IMR-90 (cell line): ENCODE data around the gene ARHGAP23. TPM values are rescaled to one million over a fixed set of nuclear protein-coding genes. Genes with fewer than 3 reads are reported as not detected.

ENCODE experiments used
- ATAC-seq: fragments of 200-7000 bp; cut with Tn5 transposase; 2 replicates; pipeline ENCODE4 v1.9.1; 2020; ENCODE audit warnings: low read depth, mild to moderate bottlenecking, moderate library complexity
- BruUV-seq: library from RNA; stranded (reverse); fragments of 400-500 nt; replicated peaks from 2 replicates; lab custom pipeline; 2021; lab: Mats Ljungman, UMichigan
- CTCF ChIA-PET: fragments of 300-600 bp; formaldehyde crosslinking; extraction: SDS; loops from one replicate; lab custom pipeline; 2021; ENCODE audit warnings: antibody characterized with exemption; lab: Yijun Ruan, JAX
- POLR2A ChIA-PET: fragments of 300-600 bp; sonication (Branson Sonifier 250); formaldehyde crosslinking; loops from one replicate; lab custom pipeline; 2022; ENCODE audit warnings: antibody characterized with exemption; ENCODE audit not compliant: unreplicated experiment; lab: Charles Lee
- DNase-seq: peaks from one replicate; pipeline ENCODE4 v3.0.0; 2013
- H2AFZ ChIP-seq: replicated peaks from 2 replicates; pipeline ENCODE3; 2013; ENCODE audit warnings: low read length, mild to moderate bottlenecking; ENCODE audit not compliant: poor library complexity
- H2AK5ac ChIP-seq: 2 replicates; pipeline ENCODE4 v1.6.1; 2013; ENCODE audit warnings: low read depth, low read length, inconsistent platforms
- H2AK9ac ChIP-seq: replicated peaks from 2 replicates; pipeline ENCODE3; 2013; ENCODE audit warnings: mild to moderate bottlenecking, low read depth, low read length, moderate library complexity; ENCODE audit not compliant: poor library complexity
- H2BK120ac ChIP-seq: 2 replicates; pipeline ENCODE4 v1.6.1; 2013; ENCODE audit warnings: low read depth, low read length, inconsistent platforms
- H2BK15ac ChIP-seq: 3 replicates; pipeline ENCODE4 v1.6.1; 2013; ENCODE audit warnings: low read depth, low read length, inconsistent platforms
- H2BK20ac ChIP-seq: 2 replicates; pipeline ENCODE4 v1.6.1; 2013; ENCODE audit warnings: low read depth, mild to moderate bottlenecking, inconsistent platforms, low read length, moderate library complexity
- H2BK5ac ChIP-seq: 2 replicates; pipeline ENCODE4 v1.6.1; 2013; ENCODE audit warnings: mild to moderate bottlenecking, low read depth, low read length, inconsistent platforms; ENCODE audit not compliant: poor library complexity, severe bottlenecking
- H3K14ac ChIP-seq: replicated peaks from 2 replicates; pipeline ENCODE4 v1.6.1; 2013; ENCODE audit warnings: low read depth, low read length, inconsistent platforms
- H3K18ac ChIP-seq: 2 replicates; pipeline ENCODE4 v1.6.1; 2013; ENCODE audit warnings: low read depth, low read length, control low read depth
- H3K23ac ChIP-seq: 2 replicates; pipeline ENCODE4 v1.6.1; 2013; ENCODE audit warnings: low read depth, low read length, inconsistent platforms
- H3K27ac ChIP-seq: 2 replicates; pipeline ENCODE4 v1.5.1; 2013; ENCODE audit warnings: mild to moderate bottlenecking, control low read depth, low read length; ENCODE audit not compliant: insufficient read depth
- H3K27me3 ChIP-seq: 2 replicates; pipeline ENCODE4 v1.6.1; 2013; ENCODE audit warnings: low read length; ENCODE audit not compliant: control insufficient read depth, insufficient read depth
- H3K36me3 ChIP-seq: 2 replicates; pipeline ENCODE4 v1.6.1; 2013; ENCODE audit warnings: low read length, mixed read lengths; ENCODE audit not compliant: control insufficient read depth, insufficient read depth
- H3K4ac ChIP-seq: 2 replicates; pipeline ENCODE4 v1.6.1; 2013; ENCODE audit warnings: low read depth, low read length, inconsistent platforms
- H3K4me1 ChIP-seq: 2 replicates; pipeline ENCODE4 v1.6.1; 2013; ENCODE audit warnings: low read length, mixed read lengths; ENCODE audit not compliant: control insufficient read depth, insufficient read depth
- H3K4me2 ChIP-seq: 2 replicates; pipeline ENCODE4 v1.6.1; 2013; ENCODE audit warnings: low read depth, mild to moderate bottlenecking, control low read depth, low read length, moderate library complexity
- H3K4me3 ChIP-seq: 2 replicates; pipeline ENCODE4 v1.5.1; 2013; ENCODE audit warnings: low read depth, mild to moderate bottlenecking, control low read depth, low read length, moderate library complexity; ENCODE audit not compliant: insufficient read depth
- H3K56ac ChIP-seq: 2 replicates; pipeline ENCODE4 v1.6.1; 2013; ENCODE audit warnings: low read length, inconsistent platforms; ENCODE audit not compliant: insufficient read depth; ENCODE audit errors: extremely low read depth
- H3K79me1 ChIP-seq, 2 experiments: 2 replicates each; pipeline ENCODE4 v1.6.1; 2013; ENCODE audit warnings: low read length in 2 of 2, inconsistent platforms in 1 of 2, low read depth in 1 of 2
- H3K9ac ChIP-seq: 2 replicates; pipeline ENCODE4 v1.6.1; 2013; ENCODE audit warnings: low read depth, low read length, control low read depth
- H3K9me1 ChIP-seq: 2 replicates; pipeline ENCODE4 v1.6.1; 2013; ENCODE audit warnings: low read length, inconsistent platforms; ENCODE audit not compliant: insufficient read depth
- H3K9me3 ChIP-seq: 2 replicates; pipeline ENCODE4 v1.6.1; 2013; ENCODE audit warnings: low read length; ENCODE audit not compliant: control insufficient read depth, insufficient read depth
- H4K20me1 ChIP-seq: 2 replicates; pipeline ENCODE4 v1.6.1; 2013; ENCODE audit warnings: low read length, inconsistent platforms; ENCODE audit not compliant: insufficient read depth
- H4K5ac ChIP-seq: 2 replicates; pipeline ENCODE4 v1.6.1; 2013; ENCODE audit warnings: mild to moderate bottlenecking, low read depth, low read length, control low read depth
- H4K8ac ChIP-seq, 2 experiments: 2 replicates each; pipeline ENCODE4 v1.6.1; 2013; ENCODE audit warnings: low read depth in 2 of 2, low read length in 2 of 2, control low read depth in 1 of 2, inconsistent platforms in 1 of 2
- H4K91ac ChIP-seq: 2 replicates; pipeline ENCODE4 v1.6.1; 2013; ENCODE audit warnings: low read depth, low read length, inconsistent platforms; ENCODE audit not compliant: insufficient read depth
- BHLHE40 ChIP-seq: fragments of 150-350 bp; IDR thresholded peaks from 2 replicates; pipeline ENCODE4 v1.6.1; 2016; ENCODE audit warnings: mild to moderate bottlenecking, low read depth, low read length
- CEBPB ChIP-seq: IDR thresholded peaks from 2 replicates; pipeline ENCODE4 v1.6.1; 2012; ENCODE audit warnings: low read depth, low read length, improper control_type of control experiment
- CHD1 ChIP-seq: IDR thresholded peaks from 2 replicates; pipeline ENCODE4 v1.6.1; 2012; ENCODE audit warnings: low read depth, low read length, improper control_type of control experiment
- CTCF ChIP-seq: conservative IDR thresholded peaks from 2 replicates; pipeline ENCODE4 v1.5.1; 2012; ENCODE audit warnings: mild to moderate bottlenecking, low read depth, low read length, improper control_type of control experiment
- ELK1 ChIP-seq: fragments of 150-350 bp; IDR thresholded peaks from 2 replicates; pipeline ENCODE4 v1.6.1; 2016; ENCODE audit warnings: low read depth, mild to moderate bottlenecking, low read length, moderate library complexity, borderline replicate concordance
- FOS ChIP-seq: fragments of 150-350 bp; IDR thresholded peaks from 2 replicates; pipeline ENCODE4 v1.6.1; 2016; ENCODE audit warnings: low read depth, low read length
- MAFK ChIP-seq: IDR thresholded peaks from 2 replicates; pipeline ENCODE4 v1.6.1; 2012; ENCODE audit warnings: low read depth, low read length, improper control_type of control experiment
- MAZ ChIP-seq: IDR thresholded peaks from 2 replicates; pipeline ENCODE4 v1.6.1; 2012; ENCODE audit warnings: low read depth, mild to moderate bottlenecking, low read length, improper control_type of control experiment, moderate library complexity, borderline replicate concordance
- MXI1 ChIP-seq: IDR thresholded peaks from 2 replicates; pipeline ENCODE4 v1.6.1; 2012; ENCODE audit warnings: low read depth, mild to moderate bottlenecking, low read length, moderate library complexity, borderline replicate concordance
- NFE2L2 ChIP-seq: fragments of 150-350 bp; IDR thresholded peaks from 2 replicates; pipeline ENCODE4 v1.6.1; 2016; ENCODE audit warnings: low read depth, mild to moderate bottlenecking, low read length
- POLR2A ChIP-seq: IDR thresholded peaks from 2 replicates; pipeline ENCODE4 v1.6.1; 2012; ENCODE audit warnings: mild to moderate bottlenecking, low read depth, low read length
- RAD21 ChIP-seq: IDR thresholded peaks from 2 replicates; pipeline ENCODE4 v1.6.1; 2012; ENCODE audit warnings: low read length, improper control_type of control experiment
- RCOR1 ChIP-seq: IDR thresholded peaks from 2 replicates; pipeline ENCODE4 v1.6.1; 2012; ENCODE audit warnings: mild to moderate bottlenecking, low read length, improper control_type of control experiment; ENCODE audit not compliant: insufficient replicate concordance
- RFX5 ChIP-seq: IDR thresholded peaks from 2 replicates; pipeline ENCODE4 v1.8.0; 2012; ENCODE audit warnings: low read depth, mild to moderate bottlenecking, low read length, moderate library complexity
- SMC3 ChIP-seq: fragments of 150-350 bp; IDR thresholded peaks from 2 replicates; pipeline ENCODE4 v1.6.1; 2016; ENCODE audit warnings: low read depth, mild to moderate bottlenecking, antibody characterized with exemption, low read length, moderate library complexity
- WGBS, 2 experiments: methylation state at CpG; one replicate each; pipeline versions ENCODE4 v1.1.5 to v1.1.7; 2013; ENCODE audit warnings: missing lambda C conversion rate in 2 of 2; ENCODE audit not compliant: insufficient read length in 1 of 2; ENCODE audit errors: extremely low coverage in 2 of 2; 5-methylcytosine and 5-hydroxymethylcytosine counted together
- dilution Hi-C: fragments of 300-500 bp; cut with HindIII; formaldehyde crosslinking; loops from one replicate; pipeline ENCODE4 v1.14.3; 2018; ENCODE audit warnings: low sequenced_read_pairs; ENCODE audit not compliant: unreplicated experiment
- in situ Hi-C: fragments of 300-500 bp; cut with MboI; formaldehyde crosslinking; loops from 3 replicates; pipeline ENCODE4 v1.14.3; 2019; ENCODE audit warnings: low sequenced_read_pairs, inconsistent platforms, mixed read lengths
- intact Hi-C: fragments of 100-400 bp; cut with micrococcal nuclease; formaldehyde crosslinking; loops from 2 replicates; pipeline ENCODE4 v1.10.0; 2022
- polyA plus RNA-seq, 3 experiments: library from polyadenylated mRNA; depleted of rRNA; stranded (reverse); fragments of >200 nt; gene quantifications; 2 replicates each; pipeline ENCODE4 v1.2.3, GENCODE V29; 2012; ENCODE audit warnings: low replicate concordance in 1 of 3
- total RNA-seq: library from RNA; depleted of rRNA; stranded (reverse); fragments of >200 nt; gene quantifications from 2 replicates; pipeline ENCODE4 v1.2.3, GENCODE V29; 2012
- TF ChIP-seq, protein P1 (sequence below): fragments of 150-350 bp; IDR thresholded peaks from 2 replicates; pipeline ENCODE4 v1.6.1; 2017; ENCODE audit warnings: mild to moderate bottlenecking, antibody characterized with exemption, low read length, low read depth

The ARHGAP23 gene
- total and polyA plus RNA-seq, 2 of the 4 experiments (the other 2 are of a cell fraction): 9.3 to 43.3 TPM

- ChIA-PET POLR2A (no interaction called here), CTCF (no interaction called here)
- Histone ChIP-seq H3K14ac (no peak overlapping the region), H4K91ac (no peak overlapping the region), H3K27ac (no peak overlapping the region), H2AK9ac (peak overlapping the region; percentile 24), H3K27me3 (peaks cover 10% of the 10 kb centered on the region), H2BK15ac (no peak overlapping the region), H3K79me1 (no peaks in the 10 kb centered on the region; a peak in 1 of 4 replicates), H3K56ac (no peak overlapping the region), H3K4me2 (no peak overlapping the region), H2AK5ac (no peak overlapping the region), H3K18ac (no peak overlapping the region), H4K5ac (no peak overlapping the region), H4K20me1 (no peaks in the 10 kb centered on the region), H3K36me3 (no peaks in the 10 kb centered on the region), H2BK20ac (no peak overlapping the region), H3K4me1 (peaks cover 4% of the 10 kb centered on the region), H2BK5ac (no peak overlapping the region), H3K4ac (no peak overlapping the region), H4K8ac (no peak overlapping the region), H2BK120ac (no peak overlapping the region), H2AFZ (no peak overlapping the region), H3K9me1 (no peaks in the 10 kb centered on the region), H3K9me3 (no peaks in the 10 kb centered on the region), H3K9ac (no peak overlapping the region), H3K4me3 (no peak overlapping the region), H3K23ac (no peak overlapping the region)
- intact Hi-C loops (no loop called here), in situ Hi-C loops (no loop called here), dilution Hi-C loops (no loop called here)
- no peak for DNase-seq
- 67% methylated on average over 1 of the region's 1 CpG; no CpG with 5 or more reads in 1 of the 2 experiments for WGBS, 2 experiments
- BruUV-seq: no TSS peak
- no peak for TF ChIP-seq NFE2L2
- no peak for TF ChIP-seq CTCF
- no peak for TF ChIP-seq MAFK
- no peak for TF ChIP-seq RAD21
- TF ChIP-seq BHLHE40: no peak
- TF ChIP-seq FOS: no peak
- TF ChIP-seq RCOR1: no peak
- TF ChIP-seq POLR2A: no peak
- no peak for TF ChIP-seq SMC3
- TF ChIP-seq ELK1: no peak
- TF ChIP-seq, protein P1, sequence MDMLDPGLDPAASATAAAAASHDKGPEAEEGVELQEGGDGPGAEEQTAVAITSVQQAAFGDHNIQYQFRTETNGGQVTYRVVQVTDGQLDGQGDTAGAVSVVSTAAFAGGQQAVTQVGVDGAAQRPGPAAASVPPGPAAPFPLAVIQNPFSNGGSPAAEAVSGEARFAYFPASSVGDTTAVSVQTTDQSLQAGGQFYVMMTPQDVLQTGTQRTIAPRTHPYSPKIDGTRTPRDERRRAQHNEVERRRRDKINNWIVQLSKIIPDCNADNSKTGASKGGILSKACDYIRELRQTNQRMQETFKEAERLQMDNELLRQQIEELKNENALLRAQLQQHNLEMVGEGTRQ: no peak
- TF ChIP-seq MAZ: no peak
- no peak for TF ChIP-seq CEBPB
- TF ChIP-seq MXI1: no peak
- TF ChIP-seq CHD1: no peak
- TF ChIP-seq RFX5: no peak
- ATAC-seq: no peak
Observed at GRCh38 chr17:38410201-38410600, 18.1 kb upstream of the ARHGAP23 start.
